ENCODE results near the gene CCDC63.
"Not testable (repeated sequence)": the region's sequence is repeated elsewhere in the genome, so short reads cannot be mapped to it uniquely, and the experiment has no call there.

The CCDC63 gene

DNA sequence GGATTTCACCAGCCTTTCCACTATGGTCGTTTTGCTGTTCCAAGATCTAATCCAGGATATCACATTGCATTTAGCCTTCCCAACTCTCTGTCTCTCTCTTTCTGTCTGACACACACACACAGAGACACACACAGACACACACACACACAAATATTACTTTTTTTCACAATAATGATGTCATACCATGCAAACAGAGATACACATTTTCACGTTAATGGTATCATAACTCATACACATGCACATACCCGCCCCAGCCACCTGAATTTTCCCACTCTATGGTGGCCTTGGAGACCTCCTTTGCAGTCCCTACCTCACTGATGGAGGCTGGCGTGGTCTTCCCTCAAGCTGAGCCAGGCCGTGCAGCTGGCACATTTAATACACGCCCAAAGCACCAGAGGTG, 80.8 kb downstream of the CCDC63 start:
- no peak for DNase-seq

GRCh38 chr12:110928700-110929099, 81.9 kb downstream of the CCDC63 start:
- DNase-seq = no peak

GRCh38 chr12:110929818-110930217, 83.0 kb downstream of the CCDC63 start:
- DNase-seq = no peak

DNA sequence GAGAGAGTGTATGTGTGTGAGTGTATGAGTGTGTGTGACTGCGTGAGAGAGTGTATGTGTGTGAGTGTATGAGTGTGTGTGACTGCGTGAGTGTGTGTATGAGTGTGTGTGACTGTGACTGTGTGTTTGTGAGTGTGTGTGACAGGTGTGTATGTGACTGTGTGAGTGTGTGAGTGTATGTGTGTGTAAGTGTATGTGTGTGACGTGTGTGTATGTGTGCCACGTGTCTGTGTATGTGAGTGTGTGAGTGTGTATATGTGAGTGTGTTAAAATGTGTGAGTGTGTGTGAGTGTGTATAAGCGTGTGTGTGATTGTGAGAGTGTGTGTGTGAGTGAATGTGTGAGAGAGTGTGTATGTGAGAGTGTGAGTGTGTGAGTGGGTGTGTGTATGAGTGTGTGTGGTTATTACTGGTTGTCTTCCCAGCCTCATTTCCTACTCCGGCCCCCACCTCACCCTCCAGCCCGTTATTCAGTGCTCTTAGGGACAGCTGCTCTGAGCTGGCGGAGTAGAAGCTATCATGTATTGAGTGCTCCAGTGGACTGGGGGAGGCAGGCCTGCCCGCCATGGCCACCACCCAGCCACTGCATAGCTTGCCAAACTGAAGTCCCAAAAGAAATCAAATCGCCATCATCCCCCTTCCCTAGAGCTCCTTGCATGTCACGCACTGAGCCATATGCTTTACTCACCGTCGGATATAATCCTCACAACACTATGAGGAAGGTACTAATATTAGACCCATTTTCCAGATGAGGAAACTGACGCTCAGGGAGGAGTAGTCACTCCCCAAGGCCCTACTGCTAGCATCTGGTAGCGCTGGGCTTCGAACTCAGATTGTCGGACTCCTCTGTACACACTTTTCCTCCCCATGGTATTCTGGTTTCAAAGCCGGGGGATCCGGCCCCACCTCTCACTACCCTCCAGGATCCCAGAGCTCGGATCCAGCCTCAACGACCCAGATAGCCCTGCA, 83.8 kb downstream of the CCDC63 start:
- no peak for DNase-seq

DNA sequence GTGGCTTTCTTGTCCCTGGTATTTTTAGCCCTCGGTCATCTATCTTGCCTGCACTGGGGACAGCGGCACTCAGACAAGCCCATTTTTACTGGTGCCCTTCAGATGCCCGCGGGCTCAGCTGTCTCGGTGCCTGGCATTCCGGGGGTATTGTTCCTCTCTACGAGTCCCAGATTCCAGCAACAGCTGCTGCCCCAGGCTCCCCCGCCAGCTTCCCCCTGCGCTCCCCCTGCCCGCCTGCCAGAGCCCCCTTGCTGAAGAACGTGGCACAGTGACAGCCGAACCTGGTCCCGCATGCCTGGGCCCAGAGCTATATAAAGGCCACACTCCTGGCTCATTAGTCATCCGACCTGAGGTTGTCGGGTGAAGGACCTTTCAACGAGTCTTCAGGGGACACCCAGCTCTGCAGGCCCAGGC, 84.5 kb downstream of the CCDC63 start:
- no peak for DNase-seq

GRCh38 chr12:110932046-110932445, 85.3 kb downstream of the CCDC63 start:
- DNase-seq = no peak

- DNase-seq = no peak
Measured at GRCh38 chr12:110933326-110933974, 86.7 kb downstream of the CCDC63 start.

DNA sequence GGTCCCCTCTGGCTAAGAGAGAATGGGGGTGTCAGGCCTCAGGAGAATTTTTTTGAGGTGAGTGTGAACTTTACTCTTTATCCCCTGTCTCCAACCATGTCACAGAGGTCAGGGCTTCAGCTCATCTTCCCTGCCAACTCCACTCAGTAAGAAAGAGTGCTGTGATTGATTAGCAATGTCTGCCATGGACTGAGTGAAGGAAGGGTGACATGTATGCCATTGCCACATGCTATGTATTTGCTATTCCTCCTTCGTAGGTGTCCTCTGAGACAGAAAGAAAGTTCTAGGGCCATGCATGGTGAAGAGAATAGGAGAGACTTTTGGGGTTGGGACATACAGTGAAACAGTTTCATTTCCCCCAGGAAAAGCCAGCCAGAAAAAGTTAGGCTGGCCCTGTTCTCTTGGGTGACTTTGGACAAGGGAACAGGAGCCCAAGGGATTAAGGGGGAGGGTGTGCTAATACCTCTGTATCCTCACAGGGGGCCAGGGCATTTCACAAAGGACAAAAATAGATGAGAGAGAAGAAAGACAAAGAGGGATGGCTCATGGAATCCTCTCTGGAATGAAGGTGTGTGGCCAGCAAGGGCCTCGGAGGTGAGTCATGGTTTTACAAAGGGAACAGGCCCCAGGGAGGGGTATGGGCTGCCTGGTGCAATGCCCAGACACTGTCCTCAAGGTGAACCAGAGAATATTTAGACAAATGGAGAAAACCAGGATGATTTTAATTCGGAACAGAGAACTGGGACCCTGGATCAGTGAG, 87.5 kb downstream of the CCDC63 start:
- peak; percentile 7 for DNase-seq

- no peak for DNase-seq
Measured at GRCh38 chr12:110935588-110935987, 88.8 kb downstream of the CCDC63 start.

- no peak for DNase-seq
Measured at GRCh38 chr12:110936367-110937103, 89.7 kb downstream of the CCDC63 start.

- peak; percentile 44 for DNase-seq
Measured at GRCh38 chr12:110937104-110937641, 90.4 kb downstream of the CCDC63 start.

- no peak for DNase-seq
Measured at GRCh38 chr12:110940296-110940695, 93.5 kb downstream of the CCDC63 start.

DNA sequence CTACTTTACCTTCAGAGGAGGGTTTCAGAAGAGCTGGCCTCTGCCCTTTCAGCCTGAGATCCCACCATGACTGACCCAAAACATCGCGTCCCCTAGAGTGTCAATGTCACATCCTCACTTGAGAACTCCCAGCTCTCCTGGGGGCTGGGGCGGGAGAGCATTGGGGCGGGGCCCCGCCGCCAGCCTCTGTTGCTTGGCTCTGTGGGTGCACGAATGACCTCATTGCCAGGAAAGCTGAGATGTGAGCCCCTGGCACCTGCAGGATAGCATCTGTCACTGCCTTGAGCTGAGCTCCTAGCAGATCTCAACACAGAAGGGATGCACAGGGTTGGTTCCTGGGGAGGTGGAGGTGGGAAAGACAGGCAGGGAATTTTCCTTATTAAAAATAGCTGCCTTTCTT, 94.1 kb downstream of the CCDC63 start:
- no peak for DNase-seq

GRCh38 chr12:110941391-110941790, 94.6 kb downstream of the CCDC63 start:
- DNase-seq = no peak

GRCh38 chr12:110943373-110943772, 96.6 kb downstream of the CCDC63 start:
- no peak for DNase-seq

GRCh38 chr12:110948041-110948440, 101.3 kb downstream of the CCDC63 start:
- DNase-seq = no peak

DNA sequence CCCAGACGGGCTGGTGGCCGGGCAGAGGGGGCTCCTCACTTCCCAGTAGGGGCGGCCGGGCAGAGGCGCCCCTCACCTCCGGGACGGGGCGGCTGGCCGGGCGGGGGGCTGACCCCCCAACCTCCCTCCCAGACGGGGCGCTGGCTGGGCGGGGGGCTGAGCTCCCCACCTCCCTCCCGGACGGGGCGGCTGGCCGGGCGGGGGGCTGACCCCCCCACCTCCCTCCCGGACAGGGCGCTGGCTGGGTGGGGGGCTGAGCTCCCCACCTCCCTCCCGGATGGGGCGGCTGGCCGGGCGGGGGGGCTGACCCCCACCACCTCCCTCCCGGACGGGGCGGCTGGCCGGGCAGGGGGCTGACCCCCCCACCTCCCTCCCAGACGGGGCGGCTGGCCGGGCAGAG, 103.7 kb downstream of the CCDC63 start:
- not testable (repeated sequence) for DNase-seq

- DNase-seq = not testable (repeated sequence)
Measured at GRCh38 chr12:110950867-110951266, 104.1 kb downstream of the CCDC63 start.

Data from inflammatory macrophage treated with lipopolysaccharide for 4 hours (primary cell).